ENCODE results near the gene ZFP2. TPM values are rescaled to one million over a fixed set of nuclear protein-coding genes. Genes with fewer than 3 reads are reported as not detected.

The ZFP2 gene
- total RNA-seq, 1 experiment from 2014 or later, result not detected

GRCh38 chr5:178981381-178981780 lies 85.7 kb downstream of the ZFP2 start:
- TF ChIP-seq EZH2 (IDR thresholded peaks at IDR 0.05; ENCODE audit: low read depth), result no peak
- TF ChIP-seq CTCF (conservative IDR thresholded peaks at IDR 0.05), result no peak
- Histone ChIP-seq H3K27ac (no peak overlapping the region), H3K4me2 (no peak overlapping the region), H3K9me2 (ENCODE audit: insufficient read depth) (no peaks in the 10 kb centered on the region), H3F3A (ENCODE audit: insufficient read depth, low read depth) (no peaks in the 10 kb centered on the region), H4K20me1 (ENCODE audit: insufficient read depth) (no peaks in the 10 kb centered on the region), H3K79me2 (ENCODE audit: low read depth) (no peaks in the 10 kb centered on the region), H3K27me3 (ENCODE audit: insufficient read depth, low read depth) (peaks cover 66% of the 10 kb centered on the region), H3K36me3 (ENCODE audit: low read depth) (no peaks in the 10 kb centered on the region), H3K4me3 (no peak overlapping the region), H3K4me1 (replicated peaks; ENCODE audit: insufficient read depth) (no peaks in the 10 kb centered on the region), H3K9me3 (ENCODE audit: insufficient read depth, low read depth) (0 out of 2 replicates have a peak, but pooled peaks cover 4% of the 10 kb centered on the region), H2AFZ (no peak overlapping the region)
- intact Hi-C loops (cut with micrococcal nuclease; ENCODE audit: unreplicated experiment), result no loop called here
- no TSS peak for BruUV-seq (replicated peaks)
- no peak for DNase-seq
- ChIA-PET POLR2A (ENCODE audit: unreplicated experiment) (no interaction called here), CTCF (no interaction called here)

Other genes starting within 250 kb of the ZFP2 start
- gene ZNF354A, start 165.3 kb upstream of the ZFP2 start, total RNA-seq (2021), result 12.1 and 14.2 TPM in 2 replicates
- gene ZNF354B, start 36.0 kb upstream of the ZFP2 start, total RNA-seq (2021), result 10.6 and 11.2 TPM in 2 replicates
- not detected in 2 replicates for gene ZNF454, start 45.3 kb downstream of the ZFP2 start, total RNA-seq (2021)
- not detected in 2 replicates for gene GRM6, start 99.4 kb downstream of the ZFP2 start, total RNA-seq (2021)
- gene ZNF879, start 127.9 kb downstream of the ZFP2 start, total RNA-seq (2021), result 0.24 and 0.83 TPM in 2 replicates
- gene ZNF354C, start 164.5 kb downstream of the ZFP2 start, total RNA-seq (2021), result 2.5 and 2.7 TPM in 2 replicates

Data from PC-9 (cell line).